HG03060 (cell line): ENCODE measurements around the gene ZP4.
A peak's percentile ranks its signal among the peaks of the same experiment; 100 is the strongest.

Source experiments
- ATAC-seq: cut with Tn5 transposase; IDR thresholded peaks from one replicate; pipeline ENCODE4 v1.9.1; 2021; ENCODE audit warnings: low read depth, moderate number of reproducible peaks; ENCODE audit not compliant: unreplicated experiment

Gene ZP4, protein sequence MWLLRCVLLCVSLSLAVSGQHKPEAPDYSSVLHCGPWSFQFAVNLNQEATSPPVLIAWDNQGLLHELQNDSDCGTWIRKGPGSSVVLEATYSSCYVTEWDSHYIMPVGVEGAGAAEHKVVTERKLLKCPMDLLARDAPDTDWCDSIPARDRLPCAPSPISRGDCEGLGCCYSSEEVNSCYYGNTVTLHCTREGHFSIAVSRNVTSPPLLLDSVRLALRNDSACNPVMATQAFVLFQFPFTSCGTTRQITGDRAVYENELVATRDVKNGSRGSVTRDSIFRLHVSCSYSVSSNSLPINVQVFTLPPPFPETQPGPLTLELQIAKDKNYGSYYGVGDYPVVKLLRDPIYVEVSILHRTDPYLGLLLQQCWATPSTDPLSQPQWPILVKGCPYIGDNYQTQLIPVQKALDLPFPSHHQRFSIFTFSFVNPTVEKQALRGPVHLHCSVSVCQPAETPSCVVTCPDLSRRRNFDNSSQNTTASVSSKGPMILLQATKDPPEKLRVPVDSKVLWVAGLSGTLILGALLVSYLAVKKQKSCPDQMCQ

DNA sequence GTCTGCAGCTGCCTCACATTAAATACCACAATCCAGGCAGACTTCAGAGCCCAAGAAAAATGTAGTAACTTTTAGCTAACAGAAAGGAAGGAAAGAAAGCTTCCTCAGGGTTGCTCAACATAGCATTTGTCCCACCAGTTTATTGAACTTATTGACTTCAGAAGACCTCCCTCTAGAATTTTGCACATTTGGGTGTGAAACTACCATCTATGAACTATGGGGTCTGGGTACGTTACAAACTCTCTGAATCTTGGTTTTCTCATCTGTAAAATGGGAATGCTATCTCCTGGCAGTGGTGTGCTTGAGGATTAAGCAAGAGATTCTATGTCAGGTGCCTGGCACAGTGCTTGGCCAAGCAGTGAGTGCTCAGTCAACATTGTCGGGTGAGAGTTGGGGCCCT, at the start of gene ZP4:
Gene ZP4, minus strand, starts transcription at position 101 of the 400 bp plus-strand sequence. CDS start 287 bp downstream, outside the sequence.
- ATAC-seq = no peak

DNA sequence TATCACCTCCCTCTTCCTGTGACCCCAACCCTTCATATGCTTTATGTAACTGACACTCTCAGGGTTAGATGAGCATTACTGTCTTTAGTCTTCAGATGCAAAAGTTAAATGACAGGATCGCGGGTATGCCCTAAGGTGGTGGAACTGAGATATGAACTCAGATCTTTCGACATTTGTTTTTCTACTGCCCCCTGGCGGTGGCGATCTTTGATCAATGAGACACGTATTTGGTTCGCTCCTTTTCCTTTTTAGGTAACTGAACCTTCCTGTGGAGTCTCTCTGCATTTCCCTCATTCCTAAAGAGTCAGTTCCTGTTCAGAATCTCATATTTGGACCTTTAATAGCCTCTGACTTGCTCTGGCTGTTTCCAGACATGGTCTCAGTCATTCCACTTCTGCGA, 47.8 kb upstream of the ZP4 start:
- no peak for ATAC-seq

- no peak for ATAC-seq
These were observed 47.3 kb upstream of the ZP4 start for GRCh38 chr1:237938068-237938467.

DNA sequence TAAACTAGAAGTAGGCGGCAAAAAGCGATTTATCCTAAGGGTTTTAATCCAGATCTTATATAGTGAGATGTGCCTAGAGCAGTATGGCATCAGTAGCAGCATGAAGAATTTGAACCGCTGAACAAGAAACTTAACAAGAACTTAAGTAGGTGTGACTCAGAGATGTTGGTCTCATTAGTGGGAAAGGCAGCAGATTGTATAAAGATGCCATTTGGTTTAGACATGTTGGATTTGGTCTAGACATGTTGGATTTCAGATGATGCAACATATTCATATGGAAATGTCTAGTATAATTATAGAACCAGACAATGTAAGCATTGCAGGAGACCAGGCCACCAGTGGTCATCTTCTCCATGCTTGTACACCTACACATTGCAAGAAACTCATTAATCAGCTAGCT, 42.1 kb upstream of the ZP4 start:
- no peak for ATAC-seq

- no peak for ATAC-seq
These were observed 40.9 kb upstream of the ZP4 start for GRCh38 chr1:237931581-237931980.

- ATAC-seq = no peak
These were observed 36.5 kb upstream of the ZP4 start for GRCh38 chr1:237927198-237927597.

DNA sequence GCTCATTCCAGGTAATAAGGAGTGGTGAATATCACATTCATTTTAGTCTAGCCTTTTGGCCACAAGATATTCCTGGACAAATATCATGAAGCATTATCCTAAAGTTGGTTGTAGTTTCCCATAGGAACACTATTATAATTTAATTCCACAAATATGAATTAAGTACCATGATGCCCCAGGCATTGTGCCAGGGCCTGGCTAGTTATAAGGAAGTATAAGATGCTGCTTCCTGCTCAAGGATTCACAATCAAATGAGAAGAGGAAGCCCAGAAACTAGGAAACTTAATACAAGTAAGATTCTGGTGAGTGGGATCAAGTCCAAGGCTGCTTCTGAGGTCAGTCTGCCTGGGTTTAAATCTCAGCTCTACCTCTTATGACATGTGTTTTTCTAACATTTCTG, 30.6 kb upstream of the ZP4 start:
- no peak for ATAC-seq

GRCh38 chr1:237913345-237913744, 22.6 kb upstream of the ZP4 start:
- ATAC-seq = no peak

GRCh38 chr1:237911911-237912310, 21.2 kb upstream of the ZP4 start:
- ATAC-seq = no peak

DNA sequence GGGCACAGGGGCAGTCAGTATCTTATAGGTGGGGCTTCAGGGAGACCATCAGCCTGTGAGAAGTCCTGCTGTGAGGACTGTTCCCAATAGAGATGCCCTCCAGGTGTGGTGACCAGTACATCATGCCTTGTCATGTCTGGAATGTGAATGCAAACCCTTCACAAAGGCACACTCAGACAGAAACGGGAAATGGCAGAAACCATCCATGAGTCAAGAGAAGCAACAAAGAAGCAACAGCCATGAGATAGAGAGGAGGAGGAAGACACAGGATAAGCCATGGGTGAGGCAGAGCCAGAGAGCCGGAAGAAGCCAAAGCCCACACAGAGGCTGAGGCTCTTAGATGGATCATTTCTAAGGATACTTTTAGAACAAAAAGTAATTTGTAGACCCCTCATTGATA, 20.1 kb upstream of the ZP4 start:
- no peak for ATAC-seq

DNA sequence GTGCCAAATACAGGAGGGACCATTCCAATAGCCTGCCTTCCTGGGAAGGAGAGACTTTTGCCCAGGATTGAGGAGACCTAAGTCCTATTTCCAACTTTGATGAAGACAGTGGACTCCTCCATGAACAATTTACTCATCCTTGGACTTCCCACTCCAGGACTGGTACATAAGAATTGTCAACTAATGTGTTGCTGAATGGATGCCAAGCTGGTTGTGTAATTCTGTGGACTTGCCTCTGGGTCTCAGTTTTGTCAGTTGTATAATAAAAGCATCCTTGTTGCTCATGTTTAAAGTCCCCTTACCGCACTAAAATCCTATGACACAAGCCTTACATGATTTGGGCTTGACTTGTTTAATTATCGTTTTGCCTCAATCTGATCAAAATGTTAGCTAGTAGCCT, 13.2 kb upstream of the ZP4 start:
- no peak for ATAC-seq

DNA sequence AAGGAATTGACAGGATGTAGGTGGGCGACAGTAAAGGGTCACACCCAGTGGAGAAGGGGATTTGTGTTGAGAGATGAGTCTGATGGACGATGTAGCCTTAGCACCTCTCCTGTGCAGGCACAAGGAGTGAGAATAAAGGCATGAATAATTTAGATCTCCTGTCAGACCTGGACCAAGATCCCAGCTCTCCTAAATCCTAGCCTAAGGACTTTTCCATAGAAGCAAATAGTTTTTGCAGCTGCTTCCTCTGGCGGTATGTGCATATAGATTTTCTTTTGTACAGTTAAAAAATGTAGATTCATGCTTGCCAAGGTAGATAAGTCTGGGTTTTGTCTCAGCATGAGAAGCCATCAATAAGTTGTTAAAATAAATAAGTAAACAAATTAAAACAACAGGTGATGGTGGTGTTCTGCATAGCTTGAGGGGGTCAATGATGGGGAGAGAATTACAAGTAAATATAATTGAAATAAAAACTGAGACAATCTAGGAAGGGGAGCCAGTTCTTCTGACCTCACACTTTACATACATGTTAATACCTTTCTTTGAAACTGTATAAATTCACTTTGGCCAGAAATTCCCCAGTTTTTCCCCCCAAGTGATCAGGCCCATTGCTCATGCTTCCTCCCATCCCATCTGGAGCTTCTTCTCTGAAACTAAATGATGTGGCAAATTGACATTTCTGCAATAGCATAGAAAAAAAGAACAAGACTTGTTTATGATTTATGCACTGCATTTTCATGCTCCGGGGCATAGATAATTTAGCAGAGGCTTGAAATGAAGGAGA, 12.4 kb upstream of the ZP4 start:
- no peak for ATAC-seq

- peak; percentile 75 for ATAC-seq
These were observed 10.7 kb upstream of the ZP4 start for GRCh38 chr1:237901299-237901934.

DNA sequence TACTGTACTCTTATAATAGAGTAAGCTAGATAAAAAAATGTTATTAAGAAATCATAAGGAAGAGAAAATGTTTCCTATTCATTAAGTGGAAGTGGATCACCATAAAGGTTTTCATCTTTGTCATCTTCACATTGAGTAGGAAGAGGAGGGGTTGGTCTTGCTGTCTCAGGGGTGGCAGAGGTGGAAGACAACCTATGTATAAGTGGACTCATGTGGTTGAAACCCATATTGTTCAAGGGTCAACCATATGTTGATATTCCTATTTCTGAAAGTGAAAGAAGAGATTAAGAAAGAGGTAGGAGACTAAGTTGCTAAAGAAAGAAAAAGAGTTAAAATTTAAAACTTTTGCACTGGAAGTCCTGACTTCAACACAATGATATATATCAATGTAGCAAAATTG, 4.9 kb upstream of the ZP4 start:
- ATAC-seq = no peak

DNA sequence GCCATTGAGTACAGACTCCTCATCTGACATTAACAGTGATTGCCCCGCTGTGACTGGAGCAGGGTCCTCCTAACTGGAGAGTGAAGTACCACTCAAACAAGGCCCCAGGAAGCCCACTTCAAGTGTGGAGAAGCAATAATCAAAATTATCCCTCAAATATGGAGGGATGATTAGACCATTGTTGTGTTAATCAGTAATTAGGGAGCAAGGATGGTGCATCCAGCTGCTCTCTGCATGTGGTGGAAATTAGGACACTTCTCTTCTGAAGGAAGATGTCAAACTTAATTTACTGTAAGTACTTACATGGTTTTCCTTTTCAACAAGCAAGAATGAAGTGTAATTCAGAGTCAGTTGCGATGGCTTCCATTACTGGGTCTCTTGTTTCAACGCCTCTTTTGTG, 3.4 kb upstream of the ZP4 start:
- ATAC-seq = no peak

GRCh38 chr1:237891979-237892378, 1.3 kb upstream of the ZP4 start:
- no peak for ATAC-seq

DNA sequence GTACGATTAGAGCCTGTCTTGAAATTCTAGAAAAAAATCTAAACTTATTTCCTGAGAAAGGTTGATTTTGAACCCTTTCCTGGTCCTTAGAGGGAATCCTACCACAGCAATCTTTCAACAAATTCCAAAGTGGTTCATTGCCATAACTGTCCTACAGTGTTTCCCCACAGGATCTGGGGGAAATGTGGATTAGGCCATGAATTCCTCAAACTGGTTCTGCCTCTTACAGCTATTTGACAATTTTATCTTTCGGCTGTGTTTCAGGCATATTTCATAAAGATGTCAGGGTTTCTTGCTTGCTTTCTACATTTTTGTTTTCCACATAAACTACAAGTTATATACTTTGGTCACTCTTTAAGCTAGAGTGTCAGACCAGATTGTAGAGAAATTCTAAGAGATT, 544 bp upstream of the ZP4 start:
- ATAC-seq = no peak

DNA sequence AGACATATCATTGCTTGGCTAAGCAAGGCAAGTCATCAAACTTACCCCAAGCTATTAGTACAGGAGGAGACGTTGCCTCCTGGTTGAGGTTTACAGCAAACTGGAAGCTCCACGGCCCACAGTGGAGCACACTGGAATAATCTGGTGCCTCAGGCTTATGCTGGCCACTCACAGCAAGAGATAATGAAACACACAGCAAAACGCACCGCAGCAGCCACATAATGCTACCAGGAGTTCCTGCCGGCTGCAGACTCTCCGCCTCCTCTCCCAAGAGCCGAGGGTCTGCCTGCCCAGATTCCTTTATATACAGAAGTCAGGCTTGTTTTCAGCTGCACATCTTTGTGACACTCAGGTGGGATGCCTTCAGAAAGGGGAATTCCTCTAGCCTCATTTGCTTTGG, 306 bp downstream of the ZP4 start:
- no peak for ATAC-seq

DNA sequence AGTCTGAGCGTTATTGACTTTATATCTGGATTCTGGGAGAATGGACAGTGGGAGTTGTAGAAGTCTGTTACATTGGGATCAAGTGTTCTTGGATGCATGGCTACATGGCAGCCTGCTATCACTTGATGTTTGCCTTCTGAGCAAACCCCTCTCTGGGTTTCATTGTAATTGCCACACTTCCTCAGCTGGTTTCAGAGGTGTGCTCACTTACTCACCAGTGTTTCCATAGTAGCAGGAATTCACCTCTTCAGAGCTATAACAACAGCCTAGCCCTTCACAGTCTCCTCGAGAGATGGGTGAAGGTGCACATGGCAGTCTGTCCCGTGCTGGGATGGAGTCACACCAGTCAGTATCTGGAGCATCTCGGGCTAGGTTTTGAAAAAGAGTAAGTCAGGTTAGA, 2.6 kb downstream of the ZP4 start:
- ATAC-seq = no peak

DNA sequence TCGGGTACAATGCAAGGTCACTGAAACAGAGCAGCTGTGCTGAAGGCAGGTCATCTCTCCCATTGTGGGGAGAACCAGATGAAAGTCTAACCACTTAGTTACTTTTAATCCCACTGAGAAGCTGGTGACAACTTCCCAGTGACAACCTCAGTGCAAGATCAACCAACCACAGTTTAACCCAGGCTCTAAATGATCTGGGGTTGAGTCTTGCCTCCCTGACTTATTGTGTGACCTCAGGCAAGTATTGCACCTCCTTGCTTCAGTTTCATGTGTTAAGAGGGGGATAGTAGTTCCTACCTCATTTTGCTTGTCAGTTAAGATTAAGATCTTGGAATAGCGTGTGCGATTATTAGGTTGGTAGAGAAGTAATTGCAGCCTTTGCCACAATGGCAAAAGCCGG, 3.2 kb downstream of the ZP4 start:
- no peak for ATAC-seq

DNA sequence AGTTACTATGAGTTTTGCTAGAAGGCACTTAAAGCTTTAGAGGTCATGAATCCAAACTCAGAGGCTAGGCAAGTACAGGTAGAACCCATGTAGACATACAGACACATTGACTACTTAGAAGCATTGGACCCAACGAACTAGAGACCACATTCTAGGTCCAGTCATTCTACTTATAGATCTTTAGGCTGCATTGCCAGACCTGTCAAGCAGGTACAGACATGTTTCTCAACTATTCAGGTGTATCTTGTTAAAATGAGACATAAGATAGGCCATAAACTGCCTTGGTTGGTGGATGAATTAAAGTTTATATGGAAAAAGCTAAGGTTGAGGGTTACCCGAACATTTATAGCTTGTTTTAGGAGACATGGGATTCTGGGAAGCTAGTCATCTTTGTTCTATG, 6.5 kb downstream of the ZP4 start:
- ATAC-seq = no peak
